HG03175 (cell line): ENCODE measurements around the gene RHOV.
"Not testable (repeated sequence)": the region's sequence is repeated elsewhere in the genome, so short reads cannot be mapped to it uniquely, and the experiment has no call there.

ENCODE experiments used
- ATAC-seq: cut with Tn5 transposase; IDR thresholded peaks from one replicate; pipeline ENCODE4 v1.9.1; 2021; ENCODE audit warnings: mild to moderate bottlenecking, moderate library complexity; ENCODE audit not compliant: unreplicated experiment

The RHOV gene

DNA sequence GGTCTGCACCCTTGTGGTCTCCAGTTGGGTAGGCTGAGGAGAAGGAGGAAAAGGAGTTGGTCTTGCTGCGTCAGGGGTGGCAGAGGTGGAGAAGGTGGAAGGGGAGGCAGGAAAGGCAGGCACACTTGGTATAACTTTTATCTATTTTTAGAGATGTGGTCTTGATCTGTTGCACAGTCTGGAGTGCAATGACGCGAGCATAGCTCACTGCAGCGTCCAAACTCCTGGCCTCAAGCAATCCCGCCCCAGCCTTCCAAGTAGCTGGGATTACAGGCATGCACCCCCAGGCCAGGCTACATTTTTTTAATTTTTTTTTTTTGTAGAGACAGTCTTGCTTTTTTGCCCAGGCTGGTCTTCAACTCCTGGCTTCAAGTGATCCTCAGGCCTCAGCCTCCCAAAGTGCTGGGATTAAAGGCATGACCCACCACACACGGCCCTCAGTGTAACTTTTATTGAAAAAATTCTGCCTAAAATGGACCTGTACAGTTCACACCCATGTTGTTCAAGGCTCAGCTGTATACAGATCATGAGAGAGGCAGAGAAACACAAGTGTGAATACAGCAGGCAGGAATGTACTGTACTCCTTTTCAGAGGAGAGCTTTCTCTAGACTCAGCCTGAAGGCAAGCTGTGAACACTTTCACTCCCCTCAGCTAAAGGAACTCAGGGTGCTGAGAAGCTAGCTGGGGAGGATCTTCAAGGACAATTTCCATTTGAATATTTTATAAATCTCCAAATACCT lies 2.1 kb upstream of the RHOV start:
- no peak for ATAC-seq

GRCh38 chr15:40872791-40873693 lies 992 bp downstream of the RHOV start:
- no peak for ATAC-seq

- no peak for ATAC-seq
Measured at GRCh38 chr15:40871749-40872617, 2.1 kb downstream of the RHOV start.

- no peak for ATAC-seq
Measured at GRCh38 chr15:40870716-40871115, 3.3 kb downstream of the RHOV start.

DNA sequence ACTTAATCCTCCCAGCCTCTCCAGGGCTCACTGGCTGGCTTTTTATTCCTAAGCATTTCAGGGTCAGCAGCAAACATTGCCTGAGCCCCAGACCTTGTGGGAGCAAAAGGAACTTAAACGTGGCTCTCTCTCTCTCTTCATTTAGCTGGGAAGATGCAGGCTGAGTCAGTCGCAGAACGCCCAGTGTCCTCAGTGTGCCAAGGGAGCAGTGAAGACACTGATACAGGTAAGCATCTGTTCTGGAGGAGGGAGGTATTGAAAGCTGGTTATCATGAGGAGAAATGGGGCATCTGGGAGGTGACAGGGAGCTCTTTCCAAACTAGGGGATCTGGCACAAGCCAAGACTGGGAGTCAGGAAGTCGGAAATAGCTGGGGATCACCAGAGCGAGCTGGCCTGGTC lies 4.3 kb downstream of the RHOV start:
- no peak for ATAC-seq

DNA sequence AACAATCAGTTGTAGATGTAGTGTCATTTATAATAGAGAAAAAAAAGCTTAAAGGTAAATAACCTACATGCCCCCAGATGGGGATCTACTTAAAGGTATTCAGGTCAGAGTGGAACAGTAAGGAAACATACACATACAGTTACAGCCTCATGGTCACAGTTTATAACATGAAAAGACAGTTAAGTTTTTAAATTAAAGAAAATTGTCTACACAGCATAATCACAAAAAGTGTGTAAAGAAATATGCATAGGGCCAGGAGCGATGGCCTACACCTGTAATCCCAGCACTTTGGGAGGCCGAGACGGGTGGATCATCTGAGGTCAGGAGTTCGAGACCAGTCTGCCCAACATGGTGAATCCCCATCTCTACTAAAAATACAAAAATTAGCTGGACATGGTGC lies 6.8 kb downstream of the RHOV start:
- no peak for ATAC-seq

DNA sequence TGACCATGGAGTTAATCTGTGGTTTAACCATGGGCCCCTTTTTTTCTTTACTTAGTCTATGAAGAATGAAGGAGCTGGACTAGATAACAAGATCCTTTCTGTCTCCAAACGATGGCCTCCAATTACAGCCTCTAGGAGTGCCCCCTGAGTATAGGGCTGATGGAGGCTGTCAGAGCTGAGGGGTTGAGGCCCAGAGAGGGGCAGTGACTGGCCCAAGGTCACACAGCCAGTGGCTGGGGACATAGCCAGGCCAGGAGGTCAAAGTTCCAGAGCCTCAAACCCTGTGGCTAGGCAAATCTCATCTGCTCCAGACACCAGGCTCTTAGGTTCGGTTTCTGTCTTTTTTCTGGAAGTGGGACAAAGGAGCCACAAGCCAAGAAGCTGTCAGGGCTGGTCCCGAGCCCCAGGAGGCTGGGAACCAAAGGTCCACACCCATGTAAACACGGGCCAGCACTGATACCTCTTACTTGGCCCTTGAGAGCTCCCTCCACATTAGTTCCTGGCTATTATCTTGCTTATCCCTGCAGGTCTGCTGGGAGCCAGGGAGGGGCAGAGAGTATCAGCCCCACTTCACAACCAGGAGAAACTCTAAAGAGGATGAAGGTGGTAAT lies 10.3 kb downstream of the RHOV start:
- no peak for ATAC-seq

- ATAC-seq: not testable (repeated sequence)
Measured at GRCh38 chr15:40861147-40861546, 12.9 kb downstream of the RHOV start.

DNA sequence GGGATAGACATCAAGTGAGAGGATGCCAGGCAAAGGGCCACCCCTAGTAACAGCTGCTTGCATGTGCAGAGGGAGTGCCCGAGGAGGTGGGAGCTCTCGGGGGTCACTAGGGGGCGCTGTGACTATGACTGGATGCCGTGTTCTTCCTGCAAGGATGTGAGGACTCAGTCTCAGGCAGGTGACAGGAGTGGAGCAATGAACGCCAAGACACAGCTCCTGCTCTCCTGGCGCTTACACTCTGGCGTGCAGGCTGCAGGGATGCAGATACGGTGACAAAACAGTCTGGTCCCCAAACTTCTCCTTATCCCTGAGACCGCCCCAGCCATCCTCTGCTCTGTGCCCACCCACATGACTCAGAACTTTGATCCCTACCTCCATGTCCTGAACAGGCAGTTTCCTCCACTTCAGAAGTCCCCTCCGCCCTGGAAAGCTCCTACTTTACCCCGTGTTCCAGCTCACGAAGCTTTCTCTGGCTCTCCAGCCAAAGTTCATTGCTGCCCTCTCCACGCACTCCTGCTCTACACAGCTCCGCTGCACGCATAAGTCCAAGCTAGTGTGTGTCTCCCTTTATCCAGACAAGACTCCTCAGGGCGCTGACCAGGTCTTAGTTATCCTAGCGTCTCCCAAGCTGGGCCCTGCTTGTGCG lies 14.7 kb downstream of the RHOV start:
- peak; percentile 68 for ATAC-seq

GRCh38 chr15:40858706-40859105 lies 15.3 kb downstream of the RHOV start:
- no peak for ATAC-seq

DNA sequence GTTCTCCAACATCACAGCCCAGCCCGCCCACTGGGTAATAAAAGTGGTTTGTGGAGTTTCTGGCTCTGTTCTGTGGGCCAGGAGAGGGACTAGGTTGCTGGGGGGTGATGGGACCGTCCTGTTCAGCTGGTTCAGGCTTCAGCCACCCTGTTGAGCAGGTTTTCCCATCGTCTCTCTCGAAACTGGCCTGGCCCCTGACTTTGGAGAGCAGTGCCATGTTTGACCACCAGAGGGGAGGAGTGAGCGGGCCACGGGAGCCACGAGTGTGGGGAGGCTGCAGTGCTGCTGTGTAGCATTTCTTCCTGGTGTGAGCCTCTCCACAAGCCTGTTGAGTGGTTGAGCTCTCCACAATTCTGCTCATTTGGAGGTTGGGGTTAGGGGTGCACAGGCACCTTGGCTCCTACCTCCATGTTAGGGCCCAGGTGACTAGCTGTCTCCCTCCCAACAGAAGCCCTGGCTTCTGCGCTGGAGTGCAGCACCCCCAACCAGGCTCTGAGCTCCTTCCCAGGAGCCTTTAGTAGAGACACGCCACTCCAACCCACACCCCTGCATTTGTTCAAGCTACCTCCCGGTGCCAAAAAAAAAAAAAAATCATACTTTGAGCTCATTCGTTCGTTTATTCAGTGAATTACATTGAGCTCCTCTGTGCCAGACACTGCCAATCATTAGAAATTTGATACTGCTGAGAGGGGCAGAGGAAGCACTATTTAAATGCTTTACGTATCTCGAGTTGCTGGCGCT lies 16.3 kb downstream of the RHOV start:
- peak; percentile 75 for ATAC-seq

DNA sequence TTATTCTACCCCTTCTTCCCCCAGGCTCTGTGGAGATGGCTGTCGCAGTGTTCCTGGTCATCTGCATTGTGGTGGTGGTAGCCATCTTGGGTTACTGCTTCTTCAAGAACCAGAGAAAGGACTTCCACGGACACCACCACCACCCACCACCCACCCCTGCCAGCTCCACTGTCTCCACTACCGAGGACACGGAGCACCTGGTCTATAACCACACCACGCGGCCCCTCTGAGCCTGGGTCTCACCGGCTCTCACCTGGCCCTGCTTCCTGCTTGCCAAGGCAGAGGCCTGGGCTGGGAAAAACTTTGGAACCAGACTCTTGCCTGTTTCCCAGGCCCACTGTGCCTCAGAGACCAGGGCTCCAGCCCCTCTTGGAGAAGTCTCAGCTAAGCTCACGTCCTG lies 17.3 kb downstream of the RHOV start:
- ATAC-seq: no peak

DNA sequence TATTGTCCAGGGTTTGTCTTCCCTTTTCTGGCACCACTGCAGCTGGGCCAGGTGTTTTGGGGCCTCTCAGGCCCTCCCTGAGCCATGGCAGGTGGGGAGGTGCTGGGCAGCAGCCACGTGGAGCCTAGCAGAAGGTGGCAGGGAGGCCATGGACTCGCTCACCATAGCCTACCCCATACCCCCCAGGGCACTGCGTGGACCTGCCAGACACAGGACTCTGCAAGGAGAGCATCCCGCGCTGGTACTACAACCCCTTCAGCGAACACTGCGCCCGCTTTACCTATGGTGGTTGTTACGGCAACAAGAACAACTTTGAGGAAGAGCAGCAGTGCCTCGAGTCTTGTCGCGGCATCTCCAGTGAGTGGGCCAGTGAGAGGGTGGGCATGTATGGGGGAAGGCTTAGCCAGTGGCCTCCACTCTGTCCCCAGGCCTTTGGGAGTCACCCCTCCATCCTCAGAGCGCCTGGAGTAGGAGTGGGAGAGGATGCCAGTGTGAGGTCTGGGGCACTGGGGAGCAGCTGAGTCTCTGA lies 18.3 kb downstream of the RHOV start:
- no peak for ATAC-seq

DNA sequence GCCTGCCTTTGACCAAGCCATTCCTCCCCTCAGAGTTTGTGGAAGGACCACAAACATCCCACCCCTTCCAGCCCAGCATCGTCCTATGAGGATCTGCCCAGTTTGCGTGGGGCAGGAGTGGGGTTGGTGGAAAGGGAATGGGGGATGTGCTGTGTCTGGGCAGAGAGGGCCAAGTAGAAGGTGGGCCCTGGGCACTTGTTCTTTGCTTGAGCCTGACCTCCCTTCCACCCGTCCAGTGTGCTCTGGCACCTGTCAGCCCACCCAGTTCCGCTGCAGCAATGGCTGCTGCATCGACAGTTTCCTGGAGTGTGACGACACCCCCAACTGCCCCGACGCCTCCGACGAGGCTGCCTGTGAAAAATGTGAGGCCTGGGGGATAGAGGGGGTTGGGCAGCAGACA lies 19.9 kb downstream of the RHOV start:
- ATAC-seq: no peak

DNA sequence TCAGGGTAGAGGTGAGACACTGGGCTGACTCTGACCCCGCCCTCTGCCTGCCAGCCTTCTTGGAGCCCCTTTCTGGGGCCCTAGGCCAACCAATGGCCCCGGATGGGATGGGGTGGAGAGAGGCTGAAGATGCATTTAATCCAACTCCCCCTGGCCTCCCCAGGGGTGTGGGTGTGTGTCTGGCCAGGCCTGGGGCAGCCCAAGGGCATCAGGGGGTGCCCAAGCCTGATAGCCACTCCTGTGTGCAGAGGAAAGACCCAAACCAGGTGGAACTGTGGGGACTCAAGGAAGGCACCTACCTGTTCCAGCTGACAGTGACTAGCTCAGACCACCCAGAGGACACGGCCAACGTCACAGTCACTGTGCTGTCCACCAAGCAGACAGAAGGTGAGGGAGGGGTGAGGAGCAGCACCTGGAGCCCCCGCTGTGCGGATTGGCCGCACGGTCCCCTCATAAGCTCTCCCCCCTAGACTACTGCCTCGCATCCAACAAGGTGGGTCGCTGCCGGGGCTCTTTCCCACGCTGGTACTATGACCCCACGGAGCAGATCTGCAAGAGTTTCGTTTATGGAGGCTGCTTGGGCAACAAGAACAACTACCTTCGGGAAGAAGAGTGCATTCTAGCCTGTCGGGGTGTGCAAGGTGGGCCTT lies 20.7 kb downstream of the RHOV start:
- no peak for ATAC-seq

DNA sequence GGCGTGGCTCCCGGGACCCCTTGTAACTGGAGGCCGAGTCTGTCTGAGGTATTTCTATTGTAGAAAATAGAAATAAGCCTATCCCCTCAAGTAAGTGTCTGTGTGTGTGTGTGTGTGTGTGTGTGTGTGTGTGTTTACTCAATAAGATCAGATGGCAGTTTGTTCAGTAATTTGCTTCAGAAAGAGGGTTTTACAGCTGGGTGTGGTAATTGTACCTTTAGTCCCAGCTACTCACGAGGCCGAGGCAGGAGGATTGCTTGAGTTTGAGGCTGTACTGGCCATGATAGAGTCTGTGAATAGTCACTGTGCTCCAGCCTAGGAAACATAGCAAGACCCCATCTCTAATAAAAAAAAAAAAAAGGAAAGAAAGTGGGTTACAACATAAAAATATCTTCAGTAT lies 21.5 kb downstream of the RHOV start:
- ATAC-seq: no peak

DNA sequence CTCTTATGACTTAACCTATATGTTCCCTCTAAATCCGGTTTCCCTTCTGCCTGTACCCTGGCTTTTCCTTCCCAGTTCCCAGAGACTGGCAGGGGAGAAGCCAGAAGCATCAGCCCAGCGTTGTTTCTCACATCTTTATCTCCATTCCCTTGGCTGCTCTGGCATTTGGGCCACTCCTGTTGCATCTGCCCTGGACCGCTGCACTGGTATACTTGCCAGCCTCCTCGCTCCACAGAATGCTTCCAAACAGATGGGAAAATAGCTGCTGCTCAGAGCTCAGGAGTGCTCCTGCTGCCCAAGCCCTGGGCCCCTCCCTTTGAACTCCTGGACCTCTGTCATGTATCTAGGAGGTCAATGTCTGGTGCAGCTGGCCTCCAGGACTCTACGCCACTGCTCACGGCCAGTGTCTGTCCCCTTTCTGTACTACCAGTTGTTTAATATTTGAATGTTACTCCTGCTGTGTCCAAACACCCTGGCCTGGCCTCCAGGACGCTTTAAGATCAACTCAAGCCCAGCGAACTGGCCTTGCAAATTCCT lies 23.4 kb downstream of the RHOV start:
- no peak for ATAC-seq

DNA sequence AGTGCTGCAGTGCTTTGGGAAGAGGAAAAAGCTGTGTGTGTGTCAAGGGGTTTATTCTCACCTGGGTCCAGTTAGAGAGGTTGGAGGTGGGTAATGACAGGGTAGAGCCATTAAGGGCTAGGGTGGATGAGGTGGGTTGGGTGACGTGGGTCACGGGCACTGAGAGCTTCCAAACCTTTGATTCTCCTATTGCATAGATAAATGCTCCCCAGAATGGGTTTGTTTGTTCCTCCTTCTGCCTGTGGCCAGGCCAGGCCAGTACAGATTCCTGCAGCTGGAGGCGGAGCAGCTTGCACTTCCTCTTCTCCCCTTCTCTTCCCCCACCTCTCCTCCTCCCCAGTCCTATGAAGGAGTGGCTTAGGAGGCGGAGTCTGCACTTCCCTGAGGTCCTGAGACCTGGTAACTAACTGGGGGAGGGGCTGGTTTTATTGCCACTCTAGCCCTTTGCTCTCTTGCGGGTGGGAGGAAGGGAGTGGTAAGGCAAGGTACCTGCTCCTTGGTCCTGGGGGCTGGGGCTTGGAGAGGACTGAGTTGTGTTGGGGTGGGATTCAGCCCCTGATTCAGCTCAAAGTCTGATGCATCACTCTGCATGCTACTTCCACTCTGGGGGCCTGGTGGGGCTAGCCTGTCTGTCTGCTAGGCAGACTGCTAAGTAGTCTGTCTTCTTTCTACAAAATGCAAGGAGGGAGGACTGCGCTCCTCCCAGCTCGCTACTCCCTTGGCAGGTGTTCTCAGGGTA lies 26.6 kb downstream of the RHOV start:
- ATAC-seq: no peak
